GM19455 (cell line): ENCODE measurements around the gene HDLBP.
"Not testable (repeated sequence)": the region's sequence is repeated elsewhere in the genome, so short reads cannot be mapped to it uniquely, and the experiment has no call there.

Experiments
- ATAC-seq: cut with Tn5 transposase; IDR thresholded peaks from one replicate; pipeline ENCODE4 v1.9.1; 2021; ENCODE audit not compliant: unreplicated experiment

Gene HDLBP

DNA sequence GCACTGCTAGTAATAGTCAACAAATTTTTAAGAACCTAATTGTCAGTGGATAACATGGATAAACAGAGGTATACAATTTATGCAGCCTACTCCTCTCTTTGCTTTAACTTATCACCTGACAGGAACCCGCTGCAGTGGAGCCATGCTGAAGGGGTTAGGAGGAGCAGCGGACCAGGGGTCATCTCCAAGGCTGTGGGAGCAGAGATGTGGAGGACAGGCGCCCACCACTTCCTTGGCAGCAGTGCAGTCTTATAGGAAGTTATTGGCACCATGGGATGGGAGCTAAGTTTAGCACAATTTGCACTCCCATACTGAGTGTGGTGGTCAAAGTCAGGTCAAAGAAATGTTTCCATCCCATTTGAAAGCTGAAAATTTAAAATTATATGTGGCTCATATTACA lies 35.6 kb downstream of the HDLBP start:
- ATAC-seq = no peak

DNA sequence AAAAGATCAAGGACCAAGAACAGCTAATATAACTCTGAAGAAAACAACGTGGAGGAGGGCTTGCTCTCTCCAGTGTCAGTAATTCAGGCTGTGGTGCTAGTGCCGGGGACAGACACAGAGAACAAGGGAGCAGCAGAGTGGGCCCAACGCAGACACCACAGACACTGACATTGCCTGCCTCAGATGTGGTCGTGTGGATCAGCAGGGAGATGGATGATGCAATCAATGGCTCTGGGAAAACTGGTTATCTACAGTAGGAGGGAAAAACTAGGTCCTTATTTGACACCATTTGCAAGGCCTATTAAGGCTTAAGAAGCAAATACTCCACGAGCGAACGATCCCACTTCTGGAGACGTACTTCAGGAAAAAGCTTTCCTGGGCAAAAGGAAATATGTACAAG lies 36.1 kb downstream of the HDLBP start:
- ATAC-seq = no peak

DNA sequence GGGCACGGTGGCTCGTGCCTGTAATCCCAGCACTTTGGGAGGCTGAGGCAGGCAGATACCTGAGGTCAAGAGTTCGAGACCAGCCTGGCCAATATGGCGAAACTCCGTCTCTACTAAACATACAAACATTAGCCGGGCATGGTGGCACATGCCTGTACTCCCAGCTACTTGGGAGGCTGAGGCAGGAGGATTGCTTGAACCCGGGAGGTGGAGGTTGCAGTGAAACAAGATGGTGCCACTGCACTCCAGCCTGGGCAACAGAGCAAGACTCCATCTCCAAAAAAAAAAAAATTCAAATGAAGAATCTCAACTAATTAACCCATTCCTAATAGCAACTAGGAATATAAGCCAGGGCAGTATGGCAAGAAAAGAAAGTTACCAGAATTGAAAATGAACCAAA lies 37.2 kb downstream of the HDLBP start:
- not testable (repeated sequence) for ATAC-seq

DNA sequence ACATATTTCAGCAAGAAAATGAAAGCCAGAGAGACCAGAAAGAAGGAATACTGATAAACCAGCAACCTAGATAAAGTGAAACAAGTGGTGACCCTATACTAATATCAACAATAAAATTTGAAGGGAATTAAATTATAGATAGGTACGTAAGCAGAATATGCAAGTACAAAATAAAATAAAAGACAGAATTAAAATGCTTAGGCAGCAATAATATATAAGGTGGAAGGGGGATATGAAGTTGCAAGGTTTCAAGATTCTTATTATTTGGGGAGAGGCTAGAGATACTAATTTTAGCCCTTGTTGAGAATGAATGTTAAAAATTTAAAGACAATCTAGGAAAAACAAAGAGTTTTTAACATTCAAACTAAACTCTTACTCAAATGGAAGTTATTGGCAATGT lies 39.6 kb downstream of the HDLBP start:
- no peak for ATAC-seq

DNA sequence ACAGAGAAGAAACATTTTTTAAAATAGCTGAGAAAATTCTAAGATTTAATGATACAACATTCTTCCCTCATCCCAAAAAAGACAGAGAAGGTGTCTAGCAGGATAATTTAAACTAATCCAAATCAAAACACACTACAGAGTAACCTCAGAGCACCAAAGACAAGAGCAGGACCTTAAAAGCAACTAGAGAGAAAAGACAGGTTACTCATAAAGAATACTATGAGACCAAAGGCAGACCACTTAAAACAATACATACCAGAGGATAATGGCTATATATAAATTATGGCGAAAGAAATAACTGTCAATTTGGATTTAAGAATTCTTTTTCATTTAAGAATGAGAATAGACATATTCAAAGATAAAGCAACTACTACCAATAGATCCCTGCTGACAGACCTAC lies 40.0 kb downstream of the HDLBP start:
- ATAC-seq = no peak

DNA sequence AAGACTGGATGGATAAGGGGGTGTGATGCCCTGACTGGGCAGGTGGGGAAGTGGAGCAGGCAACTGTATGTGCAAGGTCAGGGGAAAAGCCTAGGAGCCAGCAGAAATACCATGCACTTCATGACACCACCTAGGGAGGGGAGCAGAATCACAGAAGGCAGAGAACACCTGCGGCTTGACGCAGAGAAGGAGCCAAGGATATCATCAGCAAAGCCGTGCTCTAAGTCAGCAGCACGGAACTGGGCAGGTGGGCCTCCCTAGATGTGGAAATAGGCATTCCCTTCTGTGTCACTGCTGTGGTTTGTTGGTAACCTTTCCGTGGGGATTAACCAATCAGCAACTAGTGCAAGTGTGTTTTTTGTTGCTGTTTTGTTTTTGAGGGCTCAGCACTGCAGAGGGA lies 41.3 kb downstream of the HDLBP start:
- no peak for ATAC-seq

DNA sequence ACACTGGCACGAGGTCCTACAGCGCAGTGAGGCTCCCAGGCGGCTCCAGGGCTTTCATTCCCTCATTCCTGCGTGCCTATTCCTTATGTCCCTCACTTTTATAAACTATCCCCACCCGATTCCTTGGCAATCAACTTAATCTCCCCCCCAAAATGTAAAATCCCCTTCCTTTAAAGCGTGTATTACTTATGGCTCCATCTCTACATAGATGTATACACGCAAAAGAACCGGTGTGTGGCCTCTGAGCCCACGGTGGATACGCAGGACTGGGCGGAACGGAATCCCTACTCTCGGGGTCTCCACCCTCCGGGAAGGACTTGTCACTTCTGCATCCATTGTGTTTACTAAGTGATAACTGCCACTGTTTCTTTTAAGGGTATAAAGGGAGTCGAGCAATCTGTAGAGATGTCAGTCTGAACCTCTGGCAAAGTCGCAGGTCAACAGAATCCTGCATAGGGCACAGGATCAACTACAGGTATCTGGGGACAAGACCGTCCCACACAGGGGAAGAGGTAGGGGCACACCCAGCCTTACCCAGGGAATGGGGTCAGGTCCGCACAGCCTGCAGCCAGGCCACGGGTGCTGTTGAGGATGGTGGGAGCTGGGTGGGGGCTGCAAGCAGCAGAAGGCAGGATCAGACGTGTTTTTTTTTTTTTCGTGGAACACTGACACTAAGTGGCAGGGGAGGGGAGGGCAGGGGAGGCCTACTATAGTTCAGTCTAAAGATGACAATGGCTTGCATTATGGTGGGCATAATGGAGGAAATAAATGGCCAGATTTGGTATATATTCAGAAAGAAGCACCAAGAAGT lies 42.1 kb downstream of the HDLBP start:
- ATAC-seq = no peak

DNA sequence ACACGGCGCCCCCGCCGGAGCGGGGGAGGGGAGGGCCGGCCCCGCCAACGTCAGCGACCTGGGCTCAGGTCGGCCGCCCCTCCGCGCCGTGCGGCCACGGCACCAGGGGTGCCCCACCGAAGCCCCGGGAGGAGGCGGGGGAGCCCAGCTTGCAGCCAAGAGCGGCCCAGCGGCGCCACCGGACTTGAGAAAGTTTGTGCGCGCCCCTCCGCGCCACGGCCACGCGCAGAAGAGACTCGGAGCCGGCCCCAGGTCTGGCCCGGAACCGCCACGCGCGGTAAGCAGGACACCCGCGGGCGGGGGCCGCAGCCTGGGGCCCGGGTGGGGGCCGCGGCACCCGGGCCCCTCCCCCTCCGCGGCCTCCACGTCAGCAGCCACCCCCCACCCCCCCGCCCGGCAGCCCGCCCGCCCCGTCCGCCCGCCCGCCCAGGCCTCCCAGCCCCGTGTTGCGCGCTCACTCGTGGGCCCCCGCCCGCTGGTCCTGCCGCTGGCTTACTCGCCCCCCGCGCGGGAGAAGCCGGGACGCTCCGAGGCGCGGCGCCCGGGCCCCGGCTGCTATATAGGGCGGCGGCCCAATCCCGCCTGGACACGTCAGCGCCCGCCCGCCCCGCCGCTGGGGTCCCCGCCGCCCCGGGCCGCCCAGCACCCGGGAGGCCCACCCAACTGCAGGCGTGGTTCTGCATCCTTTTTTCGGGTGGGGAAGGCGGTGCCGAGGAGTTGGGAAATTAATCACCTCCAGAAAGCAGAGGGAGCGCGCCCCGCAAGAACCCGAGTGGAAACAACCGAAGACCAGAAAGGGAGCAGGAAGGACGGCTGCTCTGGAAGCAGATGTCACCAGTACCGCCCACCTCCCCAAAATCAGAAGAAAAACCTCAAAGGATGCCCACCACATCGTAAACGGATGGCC lies 42.9 kb downstream of the HDLBP start:
- ATAC-seq = peak; percentile 60

DNA sequence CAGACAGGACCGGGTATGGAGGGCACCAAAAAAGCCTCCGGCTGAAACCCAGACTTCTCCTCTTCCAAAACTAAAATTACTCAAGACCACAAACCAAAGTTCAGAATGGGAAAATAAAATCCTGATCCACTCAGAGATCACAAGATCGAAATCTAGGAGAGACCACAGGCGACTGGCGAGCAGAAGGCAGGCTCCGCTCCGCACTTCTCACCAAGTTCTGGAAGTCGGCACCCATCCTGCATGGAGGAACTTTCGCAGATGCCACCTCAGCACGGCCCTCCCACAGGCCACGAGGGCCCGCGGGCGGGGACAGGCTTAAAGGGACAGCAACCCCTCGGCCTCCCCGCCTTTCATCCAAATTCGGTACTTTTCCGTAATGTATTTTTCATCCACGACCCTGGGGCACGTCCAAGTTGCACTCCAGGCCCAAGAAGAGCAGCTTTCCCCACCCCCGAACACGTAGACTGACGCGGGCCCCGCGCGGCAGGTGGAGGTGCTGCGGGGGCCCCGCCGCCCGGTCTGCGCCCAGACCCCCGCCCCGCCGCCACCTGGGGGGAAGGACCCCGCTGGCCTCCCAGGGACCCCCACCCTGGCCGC lies 43.7 kb downstream of the HDLBP start:
- ATAC-seq = peak; percentile 35

DNA sequence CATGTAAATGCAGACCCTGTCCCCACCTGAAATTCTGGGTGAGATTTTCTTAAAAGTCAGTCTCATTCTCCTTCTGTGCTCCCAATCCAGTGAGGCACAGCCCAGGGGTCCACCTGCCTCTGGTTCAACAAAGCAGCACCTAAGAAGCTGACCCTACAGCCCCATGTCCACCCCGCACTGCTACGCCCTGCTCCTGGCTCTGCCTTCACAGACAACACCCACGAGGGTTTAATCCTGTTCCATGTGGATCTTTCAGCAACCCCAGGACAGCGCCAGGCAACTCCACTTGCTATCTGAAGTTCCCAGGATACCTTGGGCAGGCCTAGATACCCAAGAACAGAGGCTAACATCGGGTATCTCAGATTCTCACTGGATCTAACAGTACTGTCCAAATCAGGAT lies 44.9 kb downstream of the HDLBP start:
- no peak for ATAC-seq

DNA sequence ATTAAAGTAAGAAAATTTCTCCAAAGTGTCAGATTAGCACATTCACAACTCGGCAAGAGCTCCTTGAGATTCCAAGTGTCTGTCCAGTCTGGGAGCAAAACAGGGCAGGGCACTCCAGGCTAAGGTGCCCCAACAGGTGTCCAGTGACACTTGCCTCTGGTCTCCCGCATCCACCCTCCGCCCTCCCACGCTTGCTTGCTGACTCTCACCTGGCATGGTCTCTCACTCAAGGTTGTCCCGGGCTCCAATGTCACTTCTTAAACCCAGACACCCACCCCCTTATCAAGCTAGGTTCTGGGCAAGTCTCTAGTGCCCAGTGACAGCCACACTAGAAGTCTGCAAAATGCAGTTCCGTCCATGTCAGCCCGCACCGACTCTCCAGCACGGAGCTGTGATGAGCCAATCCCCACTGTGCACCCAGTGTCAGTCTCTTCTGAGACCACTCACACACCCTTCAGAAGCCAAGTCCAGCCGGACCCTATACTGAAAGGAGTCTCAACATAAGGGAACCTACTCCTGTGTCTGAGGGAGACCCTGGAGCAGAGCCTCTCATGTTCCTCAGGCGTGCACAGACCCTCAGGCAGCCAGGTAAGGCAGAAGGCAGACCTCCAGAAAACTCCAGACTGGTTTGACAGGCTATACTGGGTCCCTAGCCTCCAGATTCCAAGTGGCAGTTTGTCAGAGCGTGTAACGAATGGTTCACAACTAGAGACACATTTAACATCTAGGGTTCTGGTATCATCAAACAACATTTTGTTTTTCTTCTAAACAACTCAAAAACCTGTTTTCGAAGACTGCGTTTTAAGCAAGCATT lies 45.6 kb downstream of the HDLBP start:
- no peak for ATAC-seq

DNA sequence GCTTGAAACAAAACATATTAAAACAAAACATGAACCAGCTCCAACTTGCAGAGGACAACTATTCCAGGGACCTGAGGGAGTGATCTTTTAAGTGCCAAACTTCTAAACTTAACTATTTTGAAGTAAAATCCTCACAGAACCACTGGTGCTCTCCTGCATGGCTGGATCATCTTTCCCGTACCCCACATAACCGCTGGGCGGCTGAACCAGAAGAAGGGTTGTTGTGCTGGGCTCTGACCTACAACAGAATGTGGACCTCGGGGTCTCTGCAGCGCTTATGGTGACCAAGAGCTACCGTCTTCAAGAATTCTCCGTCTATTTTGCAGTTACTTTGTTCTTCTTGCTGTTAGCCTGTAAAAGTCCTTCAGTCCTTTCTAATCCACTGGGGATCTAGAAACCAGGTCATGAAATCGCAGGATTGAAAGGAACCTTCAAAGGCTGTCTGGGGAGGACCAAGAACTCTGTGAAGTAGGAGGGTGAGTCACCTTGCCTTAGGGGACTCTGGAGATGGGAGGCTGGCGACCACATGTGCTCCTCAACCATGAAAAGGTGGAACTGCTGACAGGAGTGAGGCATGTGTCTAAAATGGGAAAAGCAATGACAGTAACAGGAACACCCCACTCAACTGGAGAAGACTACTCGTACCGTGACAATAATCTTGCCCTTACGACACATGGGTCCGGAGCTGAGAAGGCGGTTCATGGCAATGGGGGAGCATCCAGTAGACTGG lies 46.6 kb downstream of the HDLBP start:
- ATAC-seq = no peak

DNA sequence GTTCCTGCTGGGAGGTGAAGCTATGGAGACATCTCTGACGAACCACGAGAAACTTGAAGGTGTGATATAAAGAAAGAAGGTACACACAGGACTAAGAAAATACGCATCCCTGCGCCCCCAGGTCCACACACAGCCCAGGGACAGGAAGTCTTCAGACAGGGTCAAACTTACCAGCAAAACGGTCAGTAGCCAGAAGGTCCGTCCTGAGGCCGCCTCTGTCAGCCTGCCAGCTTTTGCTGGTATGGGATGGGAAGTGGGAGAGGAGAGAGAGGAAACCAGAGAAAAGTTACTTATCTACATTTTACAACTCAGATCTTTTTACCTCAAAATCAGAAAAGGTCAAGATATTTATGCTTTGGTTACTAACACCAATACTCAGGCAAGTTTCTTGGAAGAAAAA lies 47.2 kb downstream of the HDLBP start:
- ATAC-seq = no peak

DNA sequence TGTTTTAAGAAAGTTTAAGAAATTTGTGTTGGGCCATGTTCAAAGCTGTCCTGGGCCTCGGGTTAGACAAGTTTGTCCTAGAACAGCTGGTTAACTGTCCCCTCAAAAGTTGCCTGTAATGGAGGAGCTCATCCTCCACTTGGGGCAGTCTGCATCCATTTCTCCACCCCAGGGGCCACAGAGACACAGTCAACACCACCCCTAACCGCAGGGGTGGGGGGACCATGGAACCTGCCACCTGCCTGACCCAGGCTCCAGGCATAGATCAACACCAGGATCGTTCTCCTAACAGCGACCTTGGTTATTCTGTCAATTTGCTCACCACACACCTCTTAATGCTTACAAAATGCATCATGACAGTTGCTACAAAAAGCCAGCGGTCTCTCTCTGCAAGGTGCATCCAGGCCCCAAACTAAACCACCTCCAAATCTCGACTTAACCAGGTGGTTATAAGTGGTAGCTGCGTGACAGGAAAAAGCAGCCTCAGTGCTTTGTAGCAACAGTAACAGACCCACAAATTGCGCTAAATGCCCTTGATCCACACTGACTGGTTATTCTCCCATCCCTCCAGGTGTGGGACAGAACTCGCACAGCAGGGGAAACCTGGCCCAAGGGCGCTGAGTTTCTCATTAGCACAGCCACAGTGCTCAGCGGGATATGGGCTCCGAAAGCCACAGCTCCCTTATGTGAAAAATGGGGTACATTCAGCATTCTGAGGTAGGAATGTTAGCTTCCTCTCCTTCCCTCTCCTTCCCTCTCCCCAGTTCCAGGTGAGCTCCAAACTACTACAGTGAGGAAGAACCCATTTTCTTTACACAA lies 48.0 kb downstream of the HDLBP start:
- ATAC-seq = no peak

DNA sequence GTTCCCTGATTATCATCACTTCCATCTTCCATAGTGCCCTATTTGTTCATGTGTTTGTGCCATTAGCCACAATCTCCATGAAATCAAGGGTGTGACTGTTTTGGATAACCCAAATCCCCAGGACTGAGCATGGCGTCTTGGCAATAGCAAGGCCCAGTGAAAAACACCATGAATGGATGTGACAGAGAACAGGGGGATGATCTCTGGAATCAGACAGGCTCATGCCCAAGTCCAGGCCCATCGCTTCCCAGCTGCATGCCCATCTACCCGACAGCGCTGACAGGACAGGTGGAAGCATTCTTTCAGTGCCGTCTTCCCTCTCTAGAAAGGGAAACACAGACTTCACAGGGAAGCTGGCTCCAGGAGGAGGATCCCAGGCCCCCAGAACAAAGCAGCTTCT lies 50.0 kb downstream of the HDLBP start:
- ATAC-seq = no peak

DNA sequence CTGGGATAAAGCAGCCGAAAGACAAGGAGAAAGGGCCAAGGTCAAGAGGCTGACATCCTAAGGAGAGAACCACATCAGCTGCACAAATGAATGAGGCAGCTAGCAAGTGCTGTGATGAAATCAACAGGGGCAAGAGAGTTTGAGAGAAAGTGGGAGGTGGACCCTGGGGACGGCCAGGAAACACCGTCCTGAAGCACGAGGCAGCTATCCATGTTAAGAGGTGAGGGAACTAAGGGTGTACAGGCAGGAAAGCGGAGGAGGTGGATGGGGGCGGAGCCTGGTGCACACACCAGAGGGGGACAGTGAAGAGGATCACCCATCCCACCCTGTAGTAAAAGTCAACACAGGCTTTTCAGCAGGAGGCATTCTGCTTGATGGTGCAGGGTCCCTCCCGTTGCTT lies 52.4 kb downstream of the HDLBP start:
- ATAC-seq = no peak

DNA sequence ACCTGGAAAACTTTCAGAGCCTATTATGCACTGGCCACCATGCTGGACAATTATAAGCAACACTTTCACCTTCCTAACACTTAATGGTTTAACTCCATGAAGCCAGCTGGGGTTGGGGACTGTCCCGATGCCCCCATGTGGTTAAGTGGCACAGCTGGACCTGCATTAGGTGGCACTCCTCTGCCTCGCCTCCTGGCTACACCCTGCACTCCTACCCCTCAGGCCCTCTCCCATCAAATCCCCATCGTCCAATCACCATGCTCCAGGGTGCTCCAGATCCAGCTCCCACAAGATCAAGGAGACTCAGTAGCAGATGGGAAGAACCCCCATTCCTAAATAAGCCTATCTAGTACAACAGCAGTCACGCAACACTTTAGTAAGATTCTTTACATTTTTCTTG lies 53.8 kb downstream of the HDLBP start:
- ATAC-seq = no peak

DNA sequence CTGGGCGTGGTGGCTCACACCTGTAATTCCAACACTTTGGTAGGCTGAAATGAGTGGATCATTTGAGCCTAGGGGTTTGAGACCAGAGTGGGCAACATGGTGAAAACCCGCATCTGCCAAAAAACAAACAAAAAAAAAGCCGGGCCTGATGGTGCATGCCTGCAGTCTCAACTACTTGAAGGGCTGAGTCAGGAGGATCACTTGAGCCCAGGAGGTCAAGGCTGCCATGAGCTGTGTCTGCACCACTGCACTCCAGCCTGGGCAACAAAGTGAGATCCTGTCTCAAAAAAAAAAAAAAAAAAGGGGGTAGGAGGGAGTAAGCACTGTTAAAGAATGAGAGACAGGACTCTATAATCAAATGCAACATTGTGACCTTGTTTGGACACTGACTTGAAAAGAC lies 54.6 kb downstream of the HDLBP start:
- ATAC-seq = no peak

DNA sequence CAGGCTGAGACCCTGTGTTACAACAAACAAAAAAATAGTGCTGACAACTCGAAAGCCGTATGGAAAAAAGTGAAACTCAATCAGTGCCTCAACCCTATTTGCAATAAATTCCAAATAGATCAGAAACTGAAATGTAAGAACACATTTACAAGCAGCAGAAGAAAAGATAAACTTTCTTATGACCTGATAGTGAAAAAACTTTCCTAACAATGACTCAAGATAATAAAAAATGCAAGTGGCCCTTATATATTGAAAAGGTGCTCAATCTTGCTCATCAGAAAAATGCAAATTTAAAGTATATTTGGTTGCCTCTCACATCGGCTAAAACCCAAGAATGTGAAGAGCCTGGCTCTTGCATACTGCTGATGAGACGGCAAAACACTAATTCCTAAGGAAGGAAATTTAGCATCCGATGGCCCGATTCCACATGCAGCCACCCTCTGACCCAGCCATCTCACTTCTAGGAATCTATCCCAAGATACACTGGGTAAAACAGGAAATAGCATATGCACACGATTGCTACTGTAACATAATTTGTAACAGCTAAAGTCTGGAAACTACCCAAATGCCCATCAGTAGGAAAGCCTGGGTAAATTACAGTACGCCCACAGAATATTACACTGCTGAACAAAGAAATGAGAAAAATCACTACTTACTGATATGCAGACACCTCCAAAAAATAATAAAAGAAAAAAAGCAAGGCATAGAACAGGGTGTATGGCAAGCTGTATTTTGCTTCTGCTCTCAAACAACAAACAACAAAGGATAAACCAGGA lies 56.8 kb downstream of the HDLBP start:
- no peak for ATAC-seq
